Measurements from ENCODE around the gene GRAP. TPM values are rescaled to one million over a fixed set of nuclear protein-coding genes. Genes with fewer than 3 reads are reported as not detected.

The GRAP gene
- total RNA-seq, 4 donors from 2014 or later: 2.4 to 8.1 (median 4.8) TPM

- no peak for TF ChIP-seq CTCF (IDR thresholded peaks at IDR 0.05; ENCODE audit: low read depth)
Measured at GRCh38 chr17:18977021-18977420, 69.7 kb downstream of the GRAP start.

- TF ChIP-seq CTCF (IDR thresholded peaks at IDR 0.05; ENCODE audit: low read depth): no peak
Measured at GRCh38 chr17:18976201-18976600, 70.6 kb downstream of the GRAP start.

GRCh38 chr17:18975597-18975996, 71.2 kb downstream of the GRAP start:
- no peak for TF ChIP-seq CTCF (IDR thresholded peaks at IDR 0.05; ENCODE audit: low read depth)

GRCh38 chr17:18974407-18975149, 72.2 kb downstream of the GRAP start:
- no peak for TF ChIP-seq CTCF (IDR thresholded peaks at IDR 0.05; ENCODE audit: low read depth)

GRCh38 chr17:18971801-18972200, 75.0 kb downstream of the GRAP start:
- no peak for TF ChIP-seq CTCF (IDR thresholded peaks at IDR 0.05; ENCODE audit: low read depth)

Small RNAs within 50 kb of the gene (small RNA-seq; reads per million reads assigned to genes)
- gene AC090286.3: not detected

Other genes with a start within 250 kb of the GRAP start
- gene PRPSAP2, start 188.8 kb downstream of the GRAP start, total RNA-seq: 10 to 100 TPM; 12.6 to 45.4 (median 16.7) TPM
- under 1 TPM in 1 of 4 donors, not detected in 3; 0.19 TPM for gene SLC5A10, start 94.8 kb downstream of the GRAP start, total RNA-seq
- 1 to 10 TPM; 1.1 to 5.5 (median 2.9) TPM for gene FAM83G, start 42.2 kb downstream of the GRAP start, total RNA-seq
- 1 to 10 TPM; 1.2 to 7.2 (median 3.4) TPM for gene GRAPL, start 80.6 kb upstream of the GRAP start, total RNA-seq
- 10 to 100 TPM; 20.4 to 39.0 (median 31.6) TPM for gene EPN2, start 190.4 kb upstream of the GRAP start, total RNA-seq